GM18526 (cell line): ENCODE results near the gene PTPN4.

Experiments used
- POLR2A ChIP-seq: IDR thresholded peaks from 3 replicates; pipeline ENCODE4 v1.6.1; 2011; ENCODE audit not compliant: insufficient read length; ENCODE audit errors: extremely low read depth

PTPN4 gene, protein sequence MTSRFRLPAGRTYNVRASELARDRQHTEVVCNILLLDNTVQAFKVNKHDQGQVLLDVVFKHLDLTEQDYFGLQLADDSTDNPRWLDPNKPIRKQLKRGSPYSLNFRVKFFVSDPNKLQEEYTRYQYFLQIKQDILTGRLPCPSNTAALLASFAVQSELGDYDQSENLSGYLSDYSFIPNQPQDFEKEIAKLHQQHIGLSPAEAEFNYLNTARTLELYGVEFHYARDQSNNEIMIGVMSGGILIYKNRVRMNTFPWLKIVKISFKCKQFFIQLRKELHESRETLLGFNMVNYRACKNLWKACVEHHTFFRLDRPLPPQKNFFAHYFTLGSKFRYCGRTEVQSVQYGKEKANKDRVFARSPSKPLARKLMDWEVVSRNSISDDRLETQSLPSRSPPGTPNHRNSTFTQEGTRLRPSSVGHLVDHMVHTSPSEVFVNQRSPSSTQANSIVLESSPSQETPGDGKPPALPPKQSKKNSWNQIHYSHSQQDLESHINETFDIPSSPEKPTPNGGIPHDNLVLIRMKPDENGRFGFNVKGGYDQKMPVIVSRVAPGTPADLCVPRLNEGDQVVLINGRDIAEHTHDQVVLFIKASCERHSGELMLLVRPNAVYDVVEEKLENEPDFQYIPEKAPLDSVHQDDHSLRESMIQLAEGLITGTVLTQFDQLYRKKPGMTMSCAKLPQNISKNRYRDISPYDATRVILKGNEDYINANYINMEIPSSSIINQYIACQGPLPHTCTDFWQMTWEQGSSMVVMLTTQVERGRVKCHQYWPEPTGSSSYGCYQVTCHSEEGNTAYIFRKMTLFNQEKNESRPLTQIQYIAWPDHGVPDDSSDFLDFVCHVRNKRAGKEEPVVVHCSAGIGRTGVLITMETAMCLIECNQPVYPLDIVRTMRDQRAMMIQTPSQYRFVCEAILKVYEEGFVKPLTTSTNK

DNA sequence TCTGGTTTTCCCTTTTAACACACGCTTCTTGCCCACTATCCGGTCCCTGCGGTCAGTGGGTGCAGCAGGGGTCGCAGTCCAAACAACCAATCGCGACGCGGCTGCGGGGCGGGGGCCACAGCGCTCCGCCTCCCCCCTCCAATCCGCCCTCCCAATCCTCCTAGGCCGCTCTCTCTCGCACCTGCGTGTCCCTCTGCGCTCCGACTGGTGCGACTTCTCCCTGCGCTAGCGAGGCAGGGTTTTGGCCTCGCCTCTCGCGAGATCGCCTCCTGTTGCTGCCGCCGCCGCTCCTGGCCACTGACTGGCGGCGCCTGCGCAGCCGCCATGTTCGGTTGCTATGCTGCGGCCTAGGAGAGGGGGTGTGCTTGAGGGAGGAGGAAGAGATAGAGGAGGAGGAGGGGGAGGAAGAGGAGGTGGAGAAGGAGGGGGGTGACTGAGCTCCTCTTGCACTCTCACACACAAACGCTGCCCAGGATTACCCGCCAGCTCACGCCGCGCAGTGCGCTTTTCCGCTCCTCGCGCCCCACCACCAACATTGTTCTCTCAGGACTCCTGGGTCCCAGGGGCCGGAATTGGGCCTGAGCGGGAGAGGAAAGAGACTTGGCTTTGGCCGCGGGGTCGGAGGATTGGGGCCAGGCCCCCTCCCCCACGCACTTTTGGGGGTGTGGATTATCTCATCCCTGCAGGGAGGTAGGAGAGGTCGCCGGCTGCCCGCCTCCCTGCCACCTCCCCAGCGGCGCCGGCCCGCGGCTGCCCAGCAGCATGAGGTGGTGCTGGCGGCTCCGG, at the start of gene PTPN4:
PTPN4 (plus strand) TSS at position 472 of the 786 bp plus-strand sequence. CDS start 49,932 bp downstream, outside the sequence.
- peak; percentile 76 for TF ChIP-seq POLR2A

DNA sequence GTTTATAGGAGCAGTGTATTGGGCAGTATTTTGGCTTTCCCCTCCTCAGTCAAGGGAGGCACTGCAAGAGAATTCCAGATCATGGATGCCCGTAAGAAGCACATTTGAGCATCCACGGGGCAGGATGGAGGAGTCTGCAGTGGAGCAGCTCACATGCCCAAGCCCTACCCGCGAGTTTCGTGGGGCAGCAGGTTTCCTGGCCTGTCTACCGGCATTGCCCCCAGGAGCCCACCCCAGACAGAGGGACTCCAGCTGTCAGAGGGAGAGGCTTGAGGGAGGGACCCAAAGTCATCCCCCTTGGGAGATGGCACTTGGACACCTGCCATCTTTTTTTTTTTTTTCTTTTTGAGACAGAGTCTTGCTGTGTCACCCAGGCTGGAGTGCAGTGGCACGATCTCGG, 49.4 kb upstream of the PTPN4 start:
- TF ChIP-seq POLR2A, result no peak

DNA sequence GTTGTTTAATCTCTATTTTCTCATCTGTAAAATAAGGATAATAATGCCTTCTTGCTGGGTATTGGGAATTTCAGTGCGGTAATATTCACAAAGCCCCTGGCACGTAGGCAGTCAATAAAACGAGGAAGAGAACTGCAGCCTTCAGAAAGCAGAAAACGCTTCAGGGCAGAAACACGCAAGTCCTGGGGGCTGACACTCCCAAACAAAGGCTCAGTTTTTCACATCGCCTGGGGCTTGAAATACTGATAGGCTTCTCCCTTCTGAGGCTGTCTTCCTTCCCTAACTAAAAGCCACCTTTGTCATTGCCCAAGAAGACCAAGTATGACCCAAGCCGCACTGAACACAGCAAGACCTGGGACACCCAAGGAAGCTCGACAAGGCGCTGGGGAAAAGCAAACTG, 48.4 kb upstream of the PTPN4 start:
- no peak for TF ChIP-seq POLR2A

DNA sequence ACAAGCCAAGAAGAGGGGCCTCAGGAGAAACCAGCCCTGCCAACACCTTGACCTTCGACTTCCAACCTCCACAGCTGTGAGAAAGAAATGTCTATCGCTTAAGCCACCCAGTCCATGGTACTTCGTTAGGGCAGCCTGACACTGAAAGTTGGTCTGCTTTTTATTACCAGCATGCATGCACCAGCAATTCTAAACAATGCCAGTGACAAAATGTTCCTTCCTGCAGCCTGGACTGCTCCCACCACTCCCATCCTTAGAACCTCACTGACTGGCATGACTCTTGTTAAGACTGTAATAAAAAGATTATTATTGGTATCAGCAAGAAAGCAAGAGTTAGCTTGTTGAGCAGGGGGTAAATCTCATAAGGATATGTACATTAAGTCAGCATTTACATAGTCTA, 47.2 kb upstream of the PTPN4 start:
- TF ChIP-seq POLR2A, result no peak

DNA sequence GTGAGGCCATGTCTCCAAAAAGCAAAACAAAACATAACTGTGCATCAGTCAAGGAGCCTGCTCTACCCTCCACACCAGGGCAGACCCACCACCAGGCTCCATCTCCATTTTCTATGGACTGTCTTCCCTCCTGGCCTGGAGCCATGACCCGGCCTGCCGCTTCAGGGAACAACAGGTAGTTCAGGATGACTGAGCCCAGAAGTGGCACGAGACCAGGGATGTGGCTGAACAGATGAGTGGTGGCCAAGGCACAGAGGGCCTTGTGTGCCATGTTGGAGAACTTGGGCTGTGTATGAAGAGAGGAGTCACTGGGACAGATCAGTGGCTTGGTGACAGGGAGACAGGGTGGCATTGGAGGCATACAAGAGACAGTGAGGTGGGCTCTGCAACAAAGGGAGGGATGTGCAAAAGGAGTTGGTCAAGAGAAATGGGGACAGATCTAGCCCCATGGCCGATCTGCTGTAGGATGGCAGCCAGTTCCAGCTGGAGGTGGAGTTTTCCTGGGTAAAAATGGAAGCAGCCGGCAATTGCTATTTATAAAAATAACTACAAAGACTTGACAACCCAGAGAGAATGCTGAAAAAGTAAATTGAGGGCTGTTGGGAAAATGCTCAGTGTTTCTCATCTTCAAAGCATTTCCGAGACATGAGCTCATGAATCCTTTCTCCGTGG, 45.8 kb upstream of the PTPN4 start:
- no peak for TF ChIP-seq POLR2A

DNA sequence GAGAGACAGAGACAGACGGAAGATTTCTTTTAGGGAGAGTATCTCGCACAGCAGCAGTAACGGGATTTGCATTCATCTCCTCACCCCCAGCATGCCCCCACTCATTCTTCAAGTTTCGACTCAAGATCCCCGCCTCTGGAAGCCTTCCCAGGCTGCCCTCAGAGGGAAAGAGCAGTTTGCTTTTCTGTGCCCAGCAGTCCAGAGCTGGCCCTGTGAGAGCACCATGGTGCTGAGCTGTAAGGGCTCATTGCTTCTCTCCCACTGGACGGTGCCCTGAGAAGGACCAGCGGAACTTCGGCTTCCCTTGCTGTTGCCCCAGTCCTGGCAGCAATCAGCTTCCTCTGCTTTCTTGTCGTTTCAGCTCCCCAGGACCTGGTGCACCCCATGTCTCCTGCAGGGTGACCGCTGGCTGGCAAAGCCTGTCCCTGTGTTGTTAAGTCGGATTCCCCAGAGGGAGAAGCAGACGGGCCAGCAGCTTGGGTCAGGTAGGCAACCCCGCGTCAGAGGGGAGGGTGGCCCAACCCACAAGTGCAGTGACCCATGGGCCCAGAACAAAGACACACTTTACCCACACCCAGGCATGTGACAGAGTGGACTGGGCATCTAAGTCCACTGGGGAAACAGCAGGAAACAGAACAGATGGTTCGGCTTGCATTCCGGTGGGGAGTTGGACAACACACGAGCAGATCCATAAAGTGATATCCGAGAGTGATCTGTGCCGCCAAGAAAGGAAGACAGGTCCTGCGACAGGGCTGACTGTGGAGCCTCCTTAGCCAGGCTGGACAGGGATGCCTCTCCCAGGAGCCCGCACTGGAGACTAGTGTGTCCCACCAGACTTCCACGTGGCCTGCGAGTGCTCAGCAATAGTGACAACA, 44.1 kb upstream of the PTPN4 start:
- TF ChIP-seq POLR2A, result no peak

DNA sequence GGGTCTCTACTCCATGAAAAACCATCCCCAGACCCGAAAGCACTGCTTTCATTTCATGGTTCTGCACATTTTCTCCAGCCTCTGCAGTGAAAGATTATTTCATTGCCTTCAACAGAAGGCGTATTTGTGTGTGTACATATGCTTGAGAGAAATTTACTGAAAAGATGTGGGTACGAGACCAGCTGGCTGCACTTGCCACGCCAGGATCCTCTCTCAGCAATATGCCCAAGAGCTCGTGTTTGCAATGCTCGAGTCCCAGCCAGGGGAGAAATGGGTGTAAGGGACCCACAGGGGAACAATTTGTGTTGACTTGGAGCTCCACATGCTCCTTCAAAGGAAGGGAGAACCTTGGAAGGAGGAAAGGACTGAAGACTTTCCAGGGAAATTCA, 43.4 kb upstream of the PTPN4 start:
- TF ChIP-seq POLR2A, result no peak

DNA sequence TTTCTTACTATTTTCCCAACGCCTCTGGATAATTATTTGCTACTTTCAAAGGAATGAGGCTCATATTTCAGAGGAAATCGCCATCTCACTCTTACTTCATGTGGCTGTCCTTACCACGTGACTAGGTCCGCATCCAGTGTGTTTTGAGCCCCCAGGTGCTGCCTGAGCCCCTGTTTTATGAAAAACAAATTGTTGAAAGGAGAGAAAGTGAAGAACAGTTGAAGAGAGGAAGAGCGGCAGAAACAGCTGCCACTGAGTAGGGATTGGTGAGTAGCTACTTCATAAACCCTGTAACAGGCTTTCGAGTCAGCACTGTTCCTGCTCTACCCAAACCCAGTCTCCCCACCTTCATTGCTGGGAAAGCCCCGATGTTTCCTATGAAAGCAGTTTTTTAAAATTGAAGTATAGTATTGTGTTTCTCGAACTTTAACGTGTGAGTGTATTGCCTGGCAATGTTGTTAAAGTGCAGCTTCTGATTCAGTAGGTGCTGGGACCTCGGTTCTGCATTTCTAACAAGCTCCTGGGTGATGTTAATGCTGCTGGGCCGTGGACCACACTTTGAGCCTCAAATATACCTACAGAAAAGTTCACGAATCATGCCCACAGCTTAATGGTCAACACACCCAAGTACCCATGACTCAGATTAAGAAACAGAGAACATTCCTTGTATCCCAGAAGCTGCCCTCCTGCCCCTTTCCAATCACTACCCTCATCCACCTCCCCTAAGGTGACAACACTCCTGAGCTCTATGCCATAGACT, 41.0 kb upstream of the PTPN4 start:
- TF ChIP-seq POLR2A, result no peak

DNA sequence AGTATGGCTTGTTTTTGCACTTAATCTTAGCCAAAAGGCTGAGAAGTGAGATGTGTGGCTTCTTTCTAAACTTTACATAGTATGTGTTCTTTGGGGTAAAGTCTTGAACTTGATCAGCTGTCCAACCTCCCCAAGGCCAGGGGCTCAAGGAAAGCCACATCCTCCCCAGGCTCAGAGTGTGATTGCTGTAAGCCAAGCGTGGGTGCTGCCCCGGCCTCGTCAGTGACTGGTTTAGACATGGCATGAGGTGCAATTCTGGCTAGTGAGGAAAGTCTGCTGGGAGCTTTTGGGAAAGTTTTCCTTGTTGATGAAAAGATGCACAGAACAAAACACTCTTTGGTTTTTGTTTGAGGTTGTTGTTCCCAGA, 40.5 kb upstream of the PTPN4 start:
- no peak for TF ChIP-seq POLR2A

DNA sequence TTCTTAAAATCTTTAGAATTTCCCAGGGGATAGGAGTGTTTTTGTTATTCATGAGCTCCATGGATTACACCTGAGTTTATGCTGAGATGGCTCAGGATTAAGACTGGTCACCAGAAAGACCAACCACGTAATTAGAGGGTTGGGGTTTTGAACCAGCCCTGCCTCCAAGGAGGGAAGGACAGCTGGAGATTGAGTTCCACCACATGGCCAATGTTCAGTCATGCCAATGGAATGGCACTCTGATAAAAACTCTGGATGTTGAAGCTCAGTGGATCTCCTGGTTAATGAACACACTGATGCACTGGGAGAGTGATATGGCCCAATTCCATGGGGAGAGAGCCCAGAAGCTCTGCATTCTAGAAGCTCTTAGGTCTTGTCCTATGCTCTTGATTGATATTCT, 38.7 kb upstream of the PTPN4 start:
- TF ChIP-seq POLR2A, result no peak

DNA sequence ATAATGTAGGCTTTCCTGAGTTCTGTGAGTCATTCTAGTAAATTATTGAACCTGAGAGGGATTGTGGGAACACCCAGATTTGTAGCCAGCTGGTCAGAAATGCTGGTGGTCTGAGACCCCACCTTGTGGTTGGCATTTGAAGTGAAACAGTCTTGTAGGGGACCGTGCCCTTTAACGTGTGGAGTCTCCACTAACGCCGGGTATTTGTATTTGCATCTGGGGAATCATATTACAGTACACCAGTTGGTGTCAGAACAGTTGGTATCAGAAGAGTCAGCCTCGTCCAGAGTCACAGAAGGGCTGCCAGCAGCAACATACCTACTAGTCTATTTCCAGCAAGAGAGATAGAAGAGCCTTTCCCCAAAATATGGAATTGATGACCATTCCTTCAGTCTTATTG, 38.3 kb upstream of the PTPN4 start:
- TF ChIP-seq POLR2A, result no peak

DNA sequence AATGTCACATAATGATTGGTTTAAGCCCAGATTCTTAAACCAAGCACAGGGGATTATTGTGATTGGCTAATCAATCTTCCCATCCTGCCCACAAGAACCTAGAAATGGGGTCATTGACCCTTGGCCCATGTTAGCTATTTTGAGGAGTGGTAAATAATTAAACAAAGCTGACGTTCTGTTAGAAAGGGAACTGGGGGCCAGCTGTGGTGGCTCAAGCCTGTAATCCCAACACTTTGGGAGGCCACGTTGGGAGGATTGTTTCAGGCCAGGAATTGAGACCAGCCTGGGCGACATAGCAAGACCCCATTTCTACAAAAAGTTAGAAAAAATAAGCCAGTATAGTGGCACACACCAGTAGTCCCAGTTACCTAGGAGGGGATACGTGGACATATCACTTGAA, 37.8 kb upstream of the PTPN4 start:
- no peak for TF ChIP-seq POLR2A

DNA sequence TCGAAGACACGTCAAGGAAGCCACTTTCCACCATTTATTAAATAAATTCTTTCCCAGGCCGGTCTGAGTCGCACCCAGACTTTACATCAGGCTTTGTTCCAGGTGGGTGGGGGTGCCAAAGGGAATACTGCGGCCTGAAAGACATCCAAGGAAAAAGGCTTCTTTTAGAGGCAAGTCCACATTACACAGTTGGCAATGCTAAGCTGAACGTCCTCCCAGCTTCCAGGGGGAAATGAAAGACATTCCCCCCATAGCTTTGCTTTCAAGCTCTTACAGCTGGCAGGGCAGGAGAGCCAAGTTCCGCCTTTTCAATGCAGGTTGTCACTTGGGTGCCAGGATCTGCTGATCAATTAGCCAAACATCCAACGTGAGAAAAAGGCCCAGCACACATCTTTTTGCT, 36.5 kb upstream of the PTPN4 start:
- no peak for TF ChIP-seq POLR2A

DNA sequence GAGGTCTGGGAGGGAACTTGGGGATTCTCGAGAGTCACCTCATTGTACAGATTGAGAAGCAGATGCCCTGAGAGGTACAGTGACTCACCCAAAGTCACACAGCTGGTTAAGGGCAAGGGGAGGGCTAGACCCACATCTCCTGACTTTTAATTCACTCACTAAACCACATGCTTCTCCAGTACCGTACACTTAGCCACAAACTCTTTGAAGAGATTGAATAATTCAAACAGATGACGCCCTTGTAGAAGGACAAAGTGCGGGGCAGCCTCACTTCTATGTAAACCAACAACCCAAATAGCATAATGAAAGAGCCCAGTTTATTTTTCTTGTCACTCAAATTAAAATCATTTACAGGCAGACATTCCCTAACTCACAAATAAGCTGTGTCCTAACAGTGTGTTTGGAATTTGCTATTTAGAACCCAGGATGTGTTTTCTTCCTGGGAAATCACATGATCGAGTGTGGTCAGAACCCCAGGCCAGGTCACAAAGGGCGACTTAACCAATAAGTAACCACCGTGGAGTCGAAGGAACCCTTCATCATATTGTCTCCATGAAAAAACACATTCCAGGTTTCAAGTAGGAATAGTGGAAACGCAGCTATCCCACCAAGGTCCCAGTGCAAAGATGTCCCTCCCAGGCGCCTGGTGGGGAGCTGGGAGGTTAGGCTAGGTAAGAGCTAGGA, 35.8 kb upstream of the PTPN4 start:
- TF ChIP-seq POLR2A, result no peak
